Suprapubic skin (tissue), 4 donors: ENCODE data around the gene ZC3H12C.

Source experiments
- EP300 ChIP-seq: sonication (generic); formaldehyde crosslinking; IDR thresholded peaks from one replicate; pipeline ENCODE4 v1.6.1; 2017; ENCODE audit warnings: antibody characterized with exemption
- POLR2A ChIP-seq, 2 donors: fragments of 450-650 bp; IDR thresholded peaks; one replicate each; pipeline ENCODE4 v1.6.1; 2017; ENCODE audit warnings: antibody characterized with exemption in 2 of 2, mild to moderate bottlenecking in 2 of 2, moderate library complexity in 2 of 2
- POLR2AphosphoS5 ChIP-seq, 3 donors: sonication (generic); formaldehyde crosslinking; IDR thresholded peaks; one replicate each; pipeline ENCODE4 v1.6.1; 2017; ENCODE audit warnings: antibody characterized with exemption in 3 of 3
- TF ChIP-seq, protein P1 (sequence below), 2 donors: fragments of 200-600 bp in 1 of 2; fragments of 450-650 bp in 1 of 2; sonication (generic) in 1 of 2; IDR thresholded peaks; one replicate each; pipeline ENCODE4 v1.5.1; 2016 to 2019; ENCODE audit warnings: antibody characterized with exemption in 2 of 2, mild to moderate bottlenecking in 1 of 2, moderate library complexity in 1 of 2

DNA sequence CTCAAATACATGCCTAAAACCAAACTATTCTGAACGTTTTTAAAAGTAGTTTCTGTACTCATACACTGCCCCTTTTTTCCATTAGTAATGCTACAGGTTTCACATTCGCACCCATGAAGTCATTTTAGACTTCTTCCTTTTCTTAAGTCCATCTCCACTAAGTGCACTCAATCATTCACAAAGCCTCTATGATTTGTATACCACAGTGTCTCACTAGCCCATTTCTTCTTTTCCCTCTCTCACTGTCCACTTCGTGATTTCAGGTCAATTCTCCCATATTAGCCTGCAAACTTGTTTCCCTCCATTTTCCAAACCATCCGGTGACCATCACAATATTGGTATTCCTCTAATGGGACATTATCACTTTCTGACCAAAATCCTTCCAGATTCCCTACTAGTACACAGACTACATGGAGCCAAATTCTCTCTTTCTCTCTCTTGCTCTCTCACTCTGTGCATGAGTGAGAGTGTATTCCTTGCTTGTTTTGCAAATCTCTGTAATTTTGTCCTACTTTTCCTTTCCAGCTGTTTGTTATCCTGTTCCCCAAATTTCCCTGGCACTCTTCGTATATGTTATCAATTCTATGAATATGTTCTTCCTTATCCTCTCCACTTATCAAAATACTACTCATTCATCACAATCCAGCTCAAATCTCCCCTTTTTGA, 3.4 kb upstream of the ZC3H12C start:
- TF ChIP-seq, protein P1, sequence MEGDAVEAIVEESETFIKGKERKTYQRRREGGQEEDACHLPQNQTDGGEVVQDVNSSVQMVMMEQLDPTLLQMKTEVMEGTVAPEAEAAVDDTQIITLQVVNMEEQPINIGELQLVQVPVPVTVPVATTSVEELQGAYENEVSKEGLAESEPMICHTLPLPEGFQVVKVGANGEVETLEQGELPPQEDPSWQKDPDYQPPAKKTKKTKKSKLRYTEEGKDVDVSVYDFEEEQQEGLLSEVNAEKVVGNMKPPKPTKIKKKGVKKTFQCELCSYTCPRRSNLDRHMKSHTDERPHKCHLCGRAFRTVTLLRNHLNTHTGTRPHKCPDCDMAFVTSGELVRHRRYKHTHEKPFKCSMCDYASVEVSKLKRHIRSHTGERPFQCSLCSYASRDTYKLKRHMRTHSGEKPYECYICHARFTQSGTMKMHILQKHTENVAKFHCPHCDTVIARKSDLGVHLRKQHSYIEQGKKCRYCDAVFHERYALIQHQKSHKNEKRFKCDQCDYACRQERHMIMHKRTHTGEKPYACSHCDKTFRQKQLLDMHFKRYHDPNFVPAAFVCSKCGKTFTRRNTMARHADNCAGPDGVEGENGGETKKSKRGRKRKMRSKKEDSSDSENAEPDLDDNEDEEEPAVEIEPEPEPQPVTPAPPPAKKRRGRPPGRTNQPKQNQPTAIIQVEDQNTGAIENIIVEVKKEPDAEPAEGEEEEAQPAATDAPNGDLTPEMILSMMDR (IDR thresholded peaks at IDR 0.05) = no peak
- TF ChIP-seq EP300 (no peak), POLR2A (IDR thresholded peaks at IDR 0.05) (no peak), POLR2AphosphoS5 (IDR thresholded peaks at IDR 0.05) (no peak)
